GM10266 (cell line): Measurements from ENCODE around the gene MAP3K21.

ENCODE experiments used
- DNase-seq: peaks from one replicate; pipeline ENCODE4 v3.0.0; 2012; ENCODE audit errors: extremely low spot score
- TF ChIP-seq, protein P1 (sequence below): IDR thresholded peaks from 2 replicates; pipeline ENCODE4 v1.5.1; 2012; ENCODE audit warnings: mild to moderate bottlenecking, low read depth; ENCODE audit not compliant: control insufficient read depth, insufficient read depth; ENCODE audit errors: missing control alignments

The MAP3K21 gene

DNA sequence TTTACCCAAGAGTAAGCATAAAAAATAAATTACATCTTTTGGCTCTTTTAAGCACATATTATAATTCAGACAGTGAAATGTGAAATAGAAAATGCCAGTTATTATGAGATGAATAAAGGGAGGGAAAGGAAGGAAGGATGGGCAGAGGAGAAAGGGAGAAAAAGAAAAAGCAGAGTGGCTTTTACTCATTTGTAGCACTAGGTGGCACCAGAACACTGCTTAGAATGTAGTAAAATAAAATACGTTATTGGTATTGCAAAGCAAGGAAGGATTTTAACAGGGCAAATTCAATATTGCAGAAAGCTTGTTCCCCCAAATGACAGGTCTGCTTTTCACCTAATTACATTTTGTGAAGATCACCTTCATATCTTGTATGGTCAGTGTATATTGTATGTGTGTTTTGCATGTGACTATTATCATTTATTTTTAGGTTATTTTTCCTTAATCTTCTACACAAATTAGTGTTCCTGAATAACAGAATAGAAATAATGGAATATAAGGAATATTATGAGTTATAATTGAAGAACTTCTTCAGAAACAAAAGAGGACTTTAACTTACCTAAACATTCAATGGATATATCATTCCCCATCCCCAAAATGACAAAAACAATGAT is 22.9 kb upstream of the MAP3K21 start:
- DNase-seq, result no peak
- TF ChIP-seq, protein P1, sequence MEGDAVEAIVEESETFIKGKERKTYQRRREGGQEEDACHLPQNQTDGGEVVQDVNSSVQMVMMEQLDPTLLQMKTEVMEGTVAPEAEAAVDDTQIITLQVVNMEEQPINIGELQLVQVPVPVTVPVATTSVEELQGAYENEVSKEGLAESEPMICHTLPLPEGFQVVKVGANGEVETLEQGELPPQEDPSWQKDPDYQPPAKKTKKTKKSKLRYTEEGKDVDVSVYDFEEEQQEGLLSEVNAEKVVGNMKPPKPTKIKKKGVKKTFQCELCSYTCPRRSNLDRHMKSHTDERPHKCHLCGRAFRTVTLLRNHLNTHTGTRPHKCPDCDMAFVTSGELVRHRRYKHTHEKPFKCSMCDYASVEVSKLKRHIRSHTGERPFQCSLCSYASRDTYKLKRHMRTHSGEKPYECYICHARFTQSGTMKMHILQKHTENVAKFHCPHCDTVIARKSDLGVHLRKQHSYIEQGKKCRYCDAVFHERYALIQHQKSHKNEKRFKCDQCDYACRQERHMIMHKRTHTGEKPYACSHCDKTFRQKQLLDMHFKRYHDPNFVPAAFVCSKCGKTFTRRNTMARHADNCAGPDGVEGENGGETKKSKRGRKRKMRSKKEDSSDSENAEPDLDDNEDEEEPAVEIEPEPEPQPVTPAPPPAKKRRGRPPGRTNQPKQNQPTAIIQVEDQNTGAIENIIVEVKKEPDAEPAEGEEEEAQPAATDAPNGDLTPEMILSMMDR, result peak; percentile 62

DNA sequence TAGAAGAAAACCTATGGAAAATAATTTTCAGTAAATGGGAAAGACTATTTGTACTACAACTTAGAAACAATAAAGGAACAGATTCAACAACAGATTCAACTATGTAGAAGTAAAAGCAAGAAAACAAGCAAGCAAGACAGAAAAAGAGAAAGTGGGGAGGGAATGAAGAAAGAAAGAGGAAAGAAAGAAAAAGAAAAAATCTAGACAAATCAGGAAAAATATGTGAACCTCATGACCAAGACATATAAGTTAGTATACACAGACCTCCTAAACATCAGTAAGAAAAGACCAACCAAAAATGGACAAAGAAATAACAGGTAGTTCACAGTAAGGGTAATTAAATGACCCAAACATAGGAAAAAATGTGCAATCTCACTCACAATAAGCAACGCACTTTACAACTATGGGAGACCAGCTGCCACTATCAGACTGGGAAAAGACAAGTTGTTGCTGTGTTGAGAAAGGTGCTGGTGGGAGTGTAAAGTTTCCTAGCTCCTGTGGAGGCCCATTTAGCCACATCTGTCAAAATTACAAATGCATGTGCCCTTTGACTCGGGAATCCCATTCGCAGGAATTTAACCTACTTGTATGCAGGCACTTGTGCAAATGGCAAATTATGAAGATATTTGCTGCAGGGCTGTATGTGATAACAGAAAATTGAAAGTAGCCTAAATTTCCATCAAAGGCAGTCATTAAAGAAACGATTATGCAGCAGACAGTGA is 13.9 kb upstream of the MAP3K21 start:
- TF ChIP-seq, protein P1, result no peak
- DNase-seq, result no peak

DNA sequence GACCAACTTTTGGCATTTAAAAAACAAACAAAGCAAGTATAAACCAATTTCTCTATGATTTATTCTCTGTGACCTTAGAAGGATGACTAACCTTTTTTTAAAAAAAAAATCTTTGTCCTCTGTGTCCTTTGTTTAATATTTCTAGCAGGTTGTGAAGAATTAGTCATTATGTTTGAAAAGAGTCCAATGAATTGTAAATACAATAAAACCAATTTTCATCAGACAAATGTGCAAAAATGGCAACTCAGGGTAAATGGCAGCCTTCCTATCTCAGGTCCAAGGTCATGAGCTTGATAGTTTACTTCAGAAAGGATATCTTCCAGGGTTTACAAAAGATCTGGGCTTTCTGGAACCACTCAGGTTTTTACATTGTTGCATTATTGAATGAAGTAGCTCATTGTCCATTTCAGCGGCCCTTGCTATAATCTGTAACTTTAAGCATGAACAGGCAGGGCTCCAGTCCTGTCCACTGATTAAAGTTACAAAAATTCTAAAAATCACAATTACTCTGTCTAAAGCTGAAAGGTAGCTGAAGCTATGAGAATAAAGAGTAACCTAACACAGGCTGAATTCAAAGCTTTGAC is 11.7 kb upstream of the MAP3K21 start:
- no peak for DNase-seq
- TF ChIP-seq, protein P1, result no peak

DNA sequence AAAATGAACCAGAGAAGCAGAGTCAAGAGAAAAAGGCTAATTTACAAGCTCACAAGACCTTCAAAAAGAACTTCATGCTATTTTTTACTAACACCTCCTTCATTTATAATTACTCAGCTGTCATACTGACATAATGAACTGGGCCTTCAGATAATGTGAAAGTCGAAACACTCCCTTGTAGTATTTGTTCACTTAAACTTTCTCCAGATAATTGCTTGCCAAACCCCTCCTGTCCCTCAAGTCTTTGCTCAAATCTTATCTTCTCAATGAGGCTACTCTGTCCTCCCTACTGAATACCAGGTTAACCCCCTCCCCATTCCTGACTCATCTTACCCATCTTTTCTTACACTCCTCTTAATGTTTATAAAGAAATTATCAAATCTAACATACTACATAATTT is 11.1 kb upstream of the MAP3K21 start:
- no peak for DNase-seq
- TF ChIP-seq, protein P1, result no peak

DNA sequence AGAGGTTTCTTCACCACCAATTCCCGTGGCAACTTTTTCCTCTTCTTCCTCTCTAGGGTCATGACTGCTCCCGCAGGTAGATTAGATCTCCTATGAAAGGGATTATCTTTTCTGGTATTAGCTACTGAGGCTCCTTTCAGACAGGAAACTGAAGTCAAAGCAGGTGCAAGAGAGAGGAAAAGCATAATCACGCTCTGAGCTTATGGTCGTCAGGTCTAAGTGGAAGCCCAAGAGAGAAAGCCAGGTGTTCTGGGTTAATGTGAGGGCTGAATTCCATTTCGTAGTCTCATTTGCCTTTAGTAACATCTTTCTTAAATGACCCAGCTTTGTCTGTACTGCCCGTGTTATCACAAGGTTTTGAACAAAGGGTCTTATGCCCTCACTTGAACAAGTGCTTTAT is 8.3 kb upstream of the MAP3K21 start:
- no peak for DNase-seq
- TF ChIP-seq, protein P1, result no peak

DNA sequence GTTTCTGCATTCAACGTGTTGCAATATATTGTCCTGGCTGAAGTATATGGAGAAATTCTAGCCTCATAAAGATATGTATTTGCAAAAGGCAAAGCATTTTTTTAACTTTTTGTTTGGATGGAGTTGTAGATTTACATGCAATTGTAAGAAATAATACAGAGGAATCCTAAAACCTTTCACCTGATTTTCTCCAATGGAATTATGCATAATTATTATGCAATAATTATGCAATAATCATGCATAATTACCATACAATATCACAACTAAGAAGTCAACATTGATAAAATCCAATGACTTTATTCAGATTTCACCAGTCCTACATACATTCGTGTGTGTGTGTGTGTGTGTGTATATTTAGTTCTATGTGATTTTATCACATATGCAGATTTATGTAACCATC is 7.5 kb upstream of the MAP3K21 start:
- TF ChIP-seq, protein P1, result no peak
- DNase-seq, result no peak

DNA sequence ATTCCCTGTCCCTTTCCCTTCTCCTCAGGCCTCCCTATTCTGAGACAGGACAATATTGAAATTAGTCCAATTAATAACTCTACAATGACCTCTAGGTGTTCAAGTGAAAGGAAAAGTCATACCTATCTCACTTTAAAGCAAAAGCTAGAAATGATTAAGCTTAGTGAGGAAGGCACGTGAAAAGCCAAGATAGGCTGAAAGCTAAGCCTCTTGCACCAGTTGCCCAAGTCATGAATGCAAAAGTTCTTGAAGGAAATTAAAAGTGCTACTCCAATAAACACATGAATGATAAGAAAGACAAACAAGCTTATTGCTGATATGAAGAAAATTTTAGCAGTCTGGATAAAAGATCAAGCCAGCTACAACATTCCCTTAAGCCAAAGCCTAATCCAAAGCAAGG is 3.8 kb upstream of the MAP3K21 start:
- DNase-seq, result no peak
- TF ChIP-seq, protein P1, result no peak
